ENCODE results near the gene CERS3.

CERS3 gene

DNA sequence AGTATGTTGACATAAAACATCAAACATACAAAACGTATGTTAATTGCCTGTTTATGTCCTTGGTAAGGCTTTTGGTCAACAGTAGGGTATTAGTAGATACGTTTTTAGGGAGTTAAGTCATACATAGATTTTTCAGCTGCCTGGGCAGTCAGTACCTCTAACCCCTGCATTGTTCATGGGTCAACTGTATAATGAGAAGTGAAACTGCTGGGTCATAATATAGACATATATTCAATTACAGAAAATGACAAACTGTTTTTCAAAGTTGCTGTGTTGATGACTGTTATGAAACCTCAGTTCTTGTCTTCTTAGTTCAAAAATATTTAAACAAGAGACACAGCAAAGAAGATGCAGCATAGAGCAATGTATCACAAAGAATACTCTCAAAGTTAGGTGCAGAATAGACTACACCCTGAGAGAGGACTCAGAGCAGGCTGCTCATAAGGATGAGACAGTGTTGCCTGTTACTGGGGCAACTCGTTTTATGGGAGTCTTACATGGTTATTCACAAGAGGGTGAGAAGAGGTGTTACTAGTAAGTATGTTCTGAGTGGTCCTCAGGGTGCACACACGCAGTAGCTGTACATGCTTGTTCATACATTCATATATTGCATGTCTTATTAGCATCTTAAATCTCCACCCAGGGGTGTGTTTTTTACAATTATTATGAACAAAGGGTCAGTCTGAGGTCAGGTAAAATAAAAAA, 133.9 kb downstream of the CERS3 start:
- H3K4me2 ChIP-seq (ENCODE audit: low read depth, low read length, poor library complexity, severe bottlenecking), result no peak overlapping the region
- no peaks in the 10 kb centered on the region for H3F3A ChIP-seq (ENCODE audit: insufficient read depth)
- H3K9me3 ChIP-seq (ENCODE audit: insufficient read depth, low read length), result no peaks in the 10 kb centered on the region
- H3K9ac ChIP-seq (ENCODE audit: low read length), result no peak overlapping the region
- H3K9me2 ChIP-seq (replicated peaks; ENCODE audit: insufficient read depth, low read length), result no peaks in the 10 kb centered on the region
- TF ChIP-seq CTCF (IDR thresholded peaks at IDR 0.05; ENCODE audit: insufficient read depth, low read length, poor library complexity, severe bottlenecking) (no peak), EZH2phosphoT487 (conservative IDR thresholded peaks at IDR 0.05; ENCODE audit: low read length) (no peak)
- no peaks in the 10 kb centered on the region for H3K27me3 ChIP-seq (ENCODE audit: low read length)
- H3K36me3 ChIP-seq (ENCODE audit: low read length), result no peaks in the 10 kb centered on the region
- no peaks in the 10 kb centered on the region for H3K79me2 ChIP-seq (ENCODE audit: insufficient read depth, low read length)
- no peak overlapping the region for H3K27ac ChIP-seq (ENCODE audit: low read depth, low read length)
- no peak overlapping the region for H3K4me3 ChIP-seq (ENCODE audit: insufficient read depth, low read length, poor library complexity, severe bottlenecking)
- no peaks in the 10 kb centered on the region; the same call in 1 of the 2 replicates for H4K20me1 ChIP-seq (ENCODE audit: low read depth, low read length)
- no peak overlapping the region for H2AFZ ChIP-seq (ENCODE audit: low read depth, low read length, severe bottlenecking)

GRCh38 chr15:100393008-100393407, 135.7 kb downstream of the CERS3 start:
- Histone ChIP-seq H3K4me2 (ENCODE audit: low read depth, low read length, poor library complexity, severe bottlenecking) (no peak overlapping the region), H3F3A (ENCODE audit: insufficient read depth) (no peaks in the 10 kb centered on the region), H3K9ac (ENCODE audit: low read length) (no peak overlapping the region), H3K27me3 (ENCODE audit: low read length) (no peaks in the 10 kb centered on the region; the same call in 1 of the 2 replicates), H4K20me1 (ENCODE audit: low read depth, low read length) (no peaks in the 10 kb centered on the region; the same call in 1 of the 2 replicates), H3K79me2 (ENCODE audit: insufficient read depth, low read length) (no peaks in the 10 kb centered on the region), H3K4me3 (ENCODE audit: insufficient read depth, low read length, poor library complexity, severe bottlenecking) (no peak overlapping the region), H3K36me3 (ENCODE audit: low read length) (no peaks in the 10 kb centered on the region; the same call in 1 of the 2 replicates), H2AFZ (ENCODE audit: low read depth, low read length, severe bottlenecking) (no peak overlapping the region), H3K9me3 (ENCODE audit: insufficient read depth, low read length) (no peaks in the 10 kb centered on the region), H3K27ac (ENCODE audit: low read depth, low read length) (no peak overlapping the region), H3K9me2 (replicated peaks; ENCODE audit: insufficient read depth, low read length) (no peaks in the 10 kb centered on the region)
- TF ChIP-seq EZH2phosphoT487 (conservative IDR thresholded peaks at IDR 0.05; ENCODE audit: low read length), result no peak

GRCh38 chr15:100385300-100386050, 143.3 kb downstream of the CERS3 start:
- no peaks in the 10 kb centered on the region for H4K20me1 ChIP-seq (ENCODE audit: low read depth, low read length)
- no peaks in the 10 kb centered on the region; the same call in 1 of the 2 replicates for H3K27me3 ChIP-seq (ENCODE audit: low read length)
- no peak overlapping the region for H3K4me3 ChIP-seq (ENCODE audit: insufficient read depth, low read length, poor library complexity, severe bottlenecking)
- no peaks in the 10 kb centered on the region for H3K79me2 ChIP-seq (ENCODE audit: insufficient read depth, low read length)
- H3K9me3 ChIP-seq (ENCODE audit: insufficient read depth, low read length), result no peaks in the 10 kb centered on the region; the same call in 1 of the 2 replicates
- no peak overlapping the region for H2AFZ ChIP-seq (ENCODE audit: low read depth, low read length, severe bottlenecking)
- H3F3A ChIP-seq (ENCODE audit: insufficient read depth), result no peaks in the 10 kb centered on the region
- H3K9me2 ChIP-seq (replicated peaks; ENCODE audit: insufficient read depth, low read length), result no peaks in the 10 kb centered on the region
- no peaks in the 10 kb centered on the region; the same call in 1 of the 2 replicates for H3K36me3 ChIP-seq (ENCODE audit: low read length)
- H3K27ac ChIP-seq (ENCODE audit: low read depth, low read length), result no peak overlapping the region
- no peak overlapping the region for H3K9ac ChIP-seq (ENCODE audit: low read length)
- no peak overlapping the region for H3K4me2 ChIP-seq (ENCODE audit: low read depth, low read length, poor library complexity, severe bottlenecking)
- TF ChIP-seq CTCF (IDR thresholded peaks at IDR 0.05; ENCODE audit: insufficient read depth, low read length, poor library complexity, severe bottlenecking), result no peak
- no peak for TF ChIP-seq EZH2phosphoT487 (conservative IDR thresholded peaks at IDR 0.05; ENCODE audit: low read length)

- Histone ChIP-seq H3K79me2 (ENCODE audit: insufficient read depth, low read length) (no peaks in the 10 kb centered on the region), H3K9ac (ENCODE audit: low read length) (no peak overlapping the region), H3F3A (ENCODE audit: insufficient read depth) (no peaks in the 10 kb centered on the region), H3K27me3 (ENCODE audit: low read length) (no peaks in the 10 kb centered on the region; the same call in 1 of the 2 replicates), H3K27ac (ENCODE audit: low read depth, low read length) (no peak overlapping the region), H4K20me1 (ENCODE audit: low read depth, low read length) (no peaks in the 10 kb centered on the region), H3K9me3 (ENCODE audit: insufficient read depth, low read length) (no peaks in the 10 kb centered on the region; the same call in 1 of the 2 replicates), H3K4me3 (ENCODE audit: insufficient read depth, low read length, poor library complexity, severe bottlenecking) (no peak overlapping the region), H3K36me3 (ENCODE audit: low read length) (no peaks in the 10 kb centered on the region; the same call in 1 of the 2 replicates), H2AFZ (ENCODE audit: low read depth, low read length, severe bottlenecking) (no peak overlapping the region), H3K4me2 (ENCODE audit: low read depth, low read length, poor library complexity, severe bottlenecking) (no peak overlapping the region), H3K9me2 (replicated peaks; ENCODE audit: insufficient read depth, low read length) (no peaks in the 10 kb centered on the region)
- TF ChIP-seq CTCF (IDR thresholded peaks at IDR 0.05; ENCODE audit: insufficient read depth, low read length, poor library complexity, severe bottlenecking) (no peak), EZH2phosphoT487 (conservative IDR thresholded peaks at IDR 0.05; ENCODE audit: low read length) (no peak)
Observed at GRCh38 chr15:100384108-100384410, 144.7 kb downstream of the CERS3 start.
